Skeletal muscle satellite cell (primary cell): Measurements from ENCODE around the gene PHYHIPL.

Source experiments
- H3K27me3 ChIP-seq: 2 replicates; pipeline ENCODE4 v1.7.0; 2013; ENCODE audit warnings: low read length; ENCODE audit not compliant: control insufficient read depth, insufficient read depth
- H3K36me3 ChIP-seq: 2 replicates; pipeline ENCODE4 v1.7.0; 2013; ENCODE audit warnings: mild to moderate bottlenecking, control low read depth, low read length; ENCODE audit not compliant: insufficient read depth
- H3K4me1 ChIP-seq: 2 replicates; pipeline ENCODE4 v1.7.0; 2013; ENCODE audit warnings: low read length; ENCODE audit not compliant: control insufficient read depth, insufficient read depth
- H3K4me2 ChIP-seq: 2 replicates; pipeline ENCODE4 v1.7.0; 2013; ENCODE audit warnings: mild to moderate bottlenecking, low read length
- H3K4me3 ChIP-seq: 2 replicates; pipeline ENCODE4 v1.7.0; 2013; ENCODE audit warnings: low read length
- H3K9ac ChIP-seq: 2 replicates; pipeline ENCODE4 v1.7.0; 2013; ENCODE audit warnings: mild to moderate bottlenecking, low read depth, low read length, moderate library complexity
- H3K9me3 ChIP-seq: replicated peaks from 2 replicates; pipeline ENCODE4 v1.7.0; 2013; ENCODE audit warnings: mild to moderate bottlenecking, control low read depth, low read length

PHYHIPL gene

DNA sequence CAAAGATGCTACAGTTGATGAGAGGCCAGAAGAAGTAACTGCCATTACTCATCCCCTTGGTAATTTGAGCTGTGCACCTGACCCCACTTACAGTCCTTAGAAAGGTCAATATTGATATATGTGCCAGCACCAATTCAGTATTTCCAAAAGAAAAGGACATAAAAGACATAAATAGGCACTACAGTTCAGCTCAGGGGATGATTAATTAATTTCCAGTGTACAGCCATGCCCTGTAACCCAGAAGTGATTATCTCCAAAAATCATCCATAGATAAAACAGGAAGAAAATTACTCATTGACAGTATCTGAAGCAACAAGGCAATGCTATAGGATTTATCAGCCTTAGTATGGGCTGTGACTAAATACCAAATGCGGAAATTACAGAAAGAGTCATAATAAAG, 82.4 kb downstream of the PHYHIPL start:
- Histone ChIP-seq H3K4me1 (no peaks in the 10 kb centered on the region), H3K36me3 (no peaks in the 10 kb centered on the region), H3K4me2 (no peak overlapping the region), H3K4me3 (no peak overlapping the region), H3K9ac (no peak overlapping the region), H3K27me3 (no peaks in the 10 kb centered on the region), H3K9me3 (no peaks in the 10 kb centered on the region)

DNA sequence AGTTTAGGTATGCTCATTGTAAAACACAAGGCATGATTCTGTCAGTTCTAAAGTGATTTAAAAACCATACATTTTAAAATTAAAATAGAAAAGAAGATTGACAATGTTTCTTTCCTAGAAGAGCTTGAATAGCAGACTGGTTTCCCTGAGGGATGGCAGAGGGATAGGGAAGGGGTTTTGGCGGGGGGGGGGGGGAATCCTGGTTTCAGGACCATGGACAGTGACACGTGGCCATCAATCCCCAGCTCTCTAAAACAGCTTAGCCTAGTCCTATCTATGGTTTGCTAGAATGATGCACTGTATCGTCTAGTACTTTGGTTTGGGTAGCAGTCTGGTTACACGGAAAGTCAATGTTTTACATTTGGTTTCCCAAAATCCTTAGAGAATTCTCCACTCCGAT, 88.7 kb downstream of the PHYHIPL start:
- Histone ChIP-seq H3K27me3 (no peaks in the 10 kb centered on the region), H3K36me3 (no peaks in the 10 kb centered on the region), H3K9ac (no peak overlapping the region)

DNA sequence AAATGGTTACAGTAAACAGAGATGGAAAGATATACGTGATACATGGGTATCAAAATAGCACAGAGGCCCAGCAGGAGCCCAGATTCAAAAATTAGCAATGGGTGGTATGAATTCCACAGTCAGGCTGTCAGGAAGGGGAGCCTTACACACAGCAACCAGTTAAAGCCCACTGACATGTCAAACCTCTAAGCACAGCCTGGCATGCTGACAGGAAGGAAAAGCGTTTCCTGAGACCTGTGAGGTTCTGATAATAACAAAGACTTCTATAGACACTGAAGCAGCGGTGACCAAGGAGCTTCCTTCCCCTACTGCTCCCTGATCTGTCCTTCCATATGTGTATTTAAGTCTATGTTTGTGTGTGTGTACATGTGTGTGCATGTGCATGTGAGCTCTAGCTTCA, 89.9 kb downstream of the PHYHIPL start:
- H3K4me1 ChIP-seq: no peaks in the 10 kb centered on the region
- no peak overlapping the region for H3K9ac ChIP-seq
- H3K4me2 ChIP-seq: no peak overlapping the region
- H3K4me3 ChIP-seq: no peak overlapping the region
- H3K36me3 ChIP-seq: no peaks in the 10 kb centered on the region
- no peaks in the 10 kb centered on the region for H3K9me3 ChIP-seq
- no peaks in the 10 kb centered on the region for H3K27me3 ChIP-seq

More for the DNA sequence above, 88.7 kb downstream of the PHYHIPL start:
- H3K4me2 ChIP-seq: no peak overlapping the region
- no peaks in the 10 kb centered on the region for H3K4me1 ChIP-seq
- no peak overlapping the region for H3K4me3 ChIP-seq
- H3K9me3 ChIP-seq: no peaks in the 10 kb centered on the region

DNA sequence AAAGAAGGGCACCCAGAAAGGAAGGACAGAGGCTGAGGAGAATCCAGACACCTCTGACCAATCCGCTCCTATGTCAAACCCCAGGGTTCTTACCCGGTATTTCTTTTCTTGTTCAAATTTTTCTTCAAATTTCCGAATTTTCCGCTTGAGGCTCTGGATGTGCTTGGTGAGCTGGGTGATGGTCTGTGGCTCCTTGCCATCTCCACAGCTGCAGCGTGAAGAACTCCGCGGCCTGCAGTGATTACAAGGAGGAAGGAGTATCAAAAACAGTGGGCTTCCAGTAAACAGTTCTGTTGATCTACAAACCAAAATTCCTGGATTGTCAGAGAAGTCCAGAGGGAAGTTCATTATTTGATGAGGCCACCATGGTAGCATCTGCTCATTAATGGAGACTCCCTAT, 92.0 kb downstream of the PHYHIPL start:
- H3K9ac ChIP-seq: no peak overlapping the region
- no peaks in the 10 kb centered on the region for H3K36me3 ChIP-seq
- no peaks in the 10 kb centered on the region for H3K9me3 ChIP-seq
- no peak overlapping the region for H3K4me2 ChIP-seq
- H3K4me1 ChIP-seq: no peaks in the 10 kb centered on the region
- no peak overlapping the region for H3K4me3 ChIP-seq
- H3K27me3 ChIP-seq: no peaks in the 10 kb centered on the region

DNA sequence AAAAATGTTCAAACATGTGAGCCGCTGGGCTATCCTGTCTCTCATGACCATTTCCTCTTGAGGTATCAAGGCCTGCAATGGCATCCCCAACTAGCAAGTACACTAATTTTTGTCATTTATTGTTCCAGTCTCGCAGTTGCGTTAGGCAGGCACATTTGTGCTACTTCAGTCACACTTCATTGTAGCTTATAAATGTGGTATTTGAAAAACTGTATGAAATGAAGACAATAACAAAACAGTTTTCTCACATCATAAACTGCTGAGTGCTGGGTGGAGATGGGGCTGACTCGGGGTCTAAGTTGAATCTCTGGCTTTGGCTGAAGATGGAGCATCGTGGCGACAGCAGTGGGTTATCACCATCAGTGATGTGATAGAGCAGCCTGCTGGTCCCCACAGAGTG, 93.2 kb downstream of the PHYHIPL start:
- no peak overlapping the region for H3K4me3 ChIP-seq
- no peak overlapping the region for H3K9ac ChIP-seq
- no peaks in the 10 kb centered on the region for H3K9me3 ChIP-seq
- H3K4me1 ChIP-seq: no peaks in the 10 kb centered on the region
- H3K36me3 ChIP-seq: no peaks in the 10 kb centered on the region
- H3K4me2 ChIP-seq: no peak overlapping the region
- H3K27me3 ChIP-seq: no peaks in the 10 kb centered on the region

DNA sequence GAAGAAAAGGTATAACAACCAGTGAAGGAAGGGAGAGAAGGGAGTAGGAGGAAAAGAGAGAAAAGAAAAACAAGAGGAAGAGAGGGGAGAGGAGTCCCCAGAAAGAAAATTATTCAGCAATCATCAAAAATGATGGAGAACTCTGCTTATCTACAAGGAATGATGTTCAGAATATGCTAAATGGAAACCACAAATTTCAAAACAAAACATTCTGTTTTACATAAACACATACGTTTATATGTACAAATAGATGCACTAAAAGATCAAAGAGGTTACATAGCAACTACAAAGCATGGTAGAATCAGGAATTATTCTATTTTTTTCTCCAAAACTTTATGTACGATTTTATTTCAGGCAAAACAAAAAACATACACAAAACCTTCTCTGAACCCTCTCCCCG, 94.0 kb downstream of the PHYHIPL start:
- no peak overlapping the region for H3K4me2 ChIP-seq
- no peaks in the 10 kb centered on the region for H3K9me3 ChIP-seq
- no peaks in the 10 kb centered on the region for H3K4me1 ChIP-seq
- no peaks in the 10 kb centered on the region for H3K27me3 ChIP-seq
- no peaks in the 10 kb centered on the region for H3K36me3 ChIP-seq
- no peak overlapping the region for H3K9ac ChIP-seq
- no peak overlapping the region for H3K4me3 ChIP-seq

DNA sequence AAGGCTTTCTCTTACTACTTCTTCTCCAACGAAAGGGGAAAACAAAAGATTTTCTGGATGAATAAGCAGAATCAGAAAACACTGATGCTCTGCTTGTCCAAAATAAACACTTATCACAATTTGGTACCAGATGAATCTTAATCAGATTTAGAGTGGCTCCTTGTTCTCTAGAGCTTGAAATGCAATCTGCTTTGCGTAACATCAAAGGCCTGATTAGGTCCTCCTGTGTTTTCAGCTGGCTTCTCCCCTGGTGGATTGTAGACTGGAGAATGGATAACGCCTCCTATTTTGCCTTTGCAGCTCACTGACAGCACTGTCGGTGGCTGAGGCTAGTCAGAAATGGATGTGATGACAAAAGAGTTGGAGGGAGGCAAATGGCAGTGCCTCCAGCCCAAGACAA, 94.7 kb downstream of the PHYHIPL start:
- no peak overlapping the region for H3K4me2 ChIP-seq
- no peaks in the 10 kb centered on the region for H3K4me1 ChIP-seq
- no peak overlapping the region for H3K9ac ChIP-seq
- no peak overlapping the region for H3K4me3 ChIP-seq
- no peaks in the 10 kb centered on the region for H3K36me3 ChIP-seq
- no peaks in the 10 kb centered on the region for H3K27me3 ChIP-seq
- no peaks in the 10 kb centered on the region for H3K9me3 ChIP-seq

DNA sequence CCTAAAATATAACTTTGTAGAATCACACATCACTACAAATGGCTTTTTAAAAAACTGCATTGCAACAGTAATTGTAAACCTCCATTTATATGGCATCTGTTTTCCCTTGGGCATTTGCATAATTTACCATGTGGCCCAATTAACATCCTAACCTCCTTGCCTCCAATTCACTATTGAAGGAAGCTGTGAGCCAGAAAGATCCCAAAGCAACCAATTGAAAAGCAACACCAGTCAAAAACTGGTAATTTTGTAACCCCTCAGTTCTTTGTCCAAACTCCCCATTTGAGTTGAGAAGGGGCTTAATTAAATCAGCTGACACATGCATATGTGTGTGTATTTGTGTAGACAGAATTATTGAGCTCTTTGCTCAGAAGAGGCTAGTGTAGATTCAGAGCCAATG, 95.6 kb downstream of the PHYHIPL start:
- no peaks in the 10 kb centered on the region for H3K4me1 ChIP-seq
- no peak overlapping the region for H3K4me3 ChIP-seq
- H3K4me2 ChIP-seq: no peak overlapping the region
- H3K36me3 ChIP-seq: no peaks in the 10 kb centered on the region
- H3K9me3 ChIP-seq: no peaks in the 10 kb centered on the region
- no peaks in the 10 kb centered on the region for H3K27me3 ChIP-seq
- H3K9ac ChIP-seq: no peak overlapping the region

DNA sequence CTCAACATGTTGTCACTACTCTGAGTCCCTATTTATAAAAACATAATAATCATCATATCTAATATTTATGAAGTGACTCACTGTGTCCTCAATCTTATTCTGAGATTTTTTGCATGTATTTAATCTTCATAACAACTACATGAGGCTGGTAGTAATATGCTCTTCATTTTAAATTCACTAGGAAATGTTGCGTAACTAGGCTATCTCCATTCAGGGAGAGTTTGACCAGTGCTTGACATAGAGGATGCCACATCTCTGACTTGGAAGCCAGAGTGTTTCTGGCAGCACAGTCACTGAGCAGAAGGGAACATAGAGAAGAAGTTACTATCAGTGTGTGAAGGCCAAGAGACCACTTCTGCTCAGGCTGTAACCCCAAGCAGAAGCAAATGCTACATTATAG, 97.0 kb downstream of the PHYHIPL start:
- no peak overlapping the region for H3K4me2 ChIP-seq
- no peaks in the 10 kb centered on the region for H3K4me1 ChIP-seq
- no peak overlapping the region for H3K9ac ChIP-seq
- H3K4me3 ChIP-seq: no peak overlapping the region
- no peaks in the 10 kb centered on the region for H3K9me3 ChIP-seq
- no peaks in the 10 kb centered on the region for H3K27me3 ChIP-seq
- H3K36me3 ChIP-seq: no peaks in the 10 kb centered on the region

DNA sequence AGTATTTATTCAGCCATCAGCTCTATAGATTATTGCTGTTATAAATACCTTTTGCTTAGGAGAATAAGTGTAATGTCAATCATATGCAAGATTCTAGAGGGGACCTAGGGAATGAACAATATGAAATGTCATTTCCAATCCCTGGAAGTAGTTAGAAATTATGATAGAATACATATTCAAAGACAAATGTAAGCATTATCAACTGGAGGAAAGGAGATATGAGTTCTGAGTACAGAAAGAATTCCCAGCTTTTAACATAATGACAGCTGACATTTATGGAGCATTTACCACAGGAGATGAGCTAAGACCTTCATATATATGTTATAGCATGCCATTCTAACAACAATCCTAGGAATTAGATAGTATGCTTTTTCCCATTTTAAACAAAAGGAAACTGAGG, 99.7 kb downstream of the PHYHIPL start:
- H3K4me2 ChIP-seq: no peak overlapping the region
- H3K9ac ChIP-seq: no peak overlapping the region
- H3K36me3 ChIP-seq: no peaks in the 10 kb centered on the region
- no peaks in the 10 kb centered on the region for H3K9me3 ChIP-seq
- H3K27me3 ChIP-seq: no peaks in the 10 kb centered on the region
- no peak overlapping the region for H3K4me3 ChIP-seq
- H3K4me1 ChIP-seq: no peaks in the 10 kb centered on the region

DNA sequence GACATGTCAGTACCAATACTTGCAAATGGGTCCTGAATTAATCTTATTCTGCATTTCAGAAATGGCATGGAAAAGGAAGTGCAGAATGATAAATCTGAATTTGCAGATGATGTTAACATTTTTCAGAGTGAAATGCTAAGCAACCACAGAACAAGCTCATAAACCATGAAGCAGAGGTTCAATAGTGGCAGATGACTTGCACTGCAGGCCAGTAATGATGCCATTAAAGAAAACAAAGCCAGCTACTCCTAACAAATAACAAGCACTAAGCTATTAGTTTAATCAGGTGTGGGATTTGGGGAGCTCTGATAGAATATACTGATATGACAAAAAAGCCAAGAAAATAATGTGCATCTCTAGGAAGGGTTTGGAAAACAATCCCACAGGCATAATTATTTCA, 100.5 kb downstream of the PHYHIPL start:
- H3K4me1 ChIP-seq: no peaks in the 10 kb centered on the region
- no peak overlapping the region for H3K4me2 ChIP-seq
- no peaks in the 10 kb centered on the region for H3K27me3 ChIP-seq
- no peaks in the 10 kb centered on the region for H3K9me3 ChIP-seq
- H3K36me3 ChIP-seq: no peaks in the 10 kb centered on the region
- no peak overlapping the region for H3K9ac ChIP-seq
- H3K4me3 ChIP-seq: no peak overlapping the region

DNA sequence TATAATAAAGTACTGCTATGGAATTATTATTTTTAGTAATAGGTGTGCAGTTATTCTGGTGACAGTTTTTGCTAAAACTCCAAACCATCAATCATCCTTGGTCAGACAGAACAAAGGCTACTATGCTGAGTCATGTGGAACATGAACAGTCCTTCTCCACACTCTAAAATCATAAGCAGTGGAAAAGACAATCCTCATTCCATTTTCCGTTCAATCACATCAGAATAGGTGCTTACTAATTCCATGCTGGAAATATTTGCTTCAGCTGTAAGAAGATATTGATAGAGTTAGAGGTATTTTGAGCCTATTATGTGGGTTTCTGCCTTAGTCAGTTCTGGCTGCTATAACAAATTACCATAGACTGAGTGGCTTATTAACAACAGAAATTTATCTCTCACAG, 103.0 kb downstream of the PHYHIPL start:
- Histone ChIP-seq H3K4me3 (no peak overlapping the region), H3K4me2 (no peak overlapping the region), H3K27me3 (no peaks in the 10 kb centered on the region), H3K4me1 (peaks cover 13% of the 10 kb centered on the region), H3K9ac (no peak overlapping the region), H3K36me3 (no peaks in the 10 kb centered on the region), H3K9me3 (no peaks in the 10 kb centered on the region)
